Urinary bladder (tissue), 4 donors: ENCODE measurements around the gene PACS1. TPM values are rescaled to one million over a fixed set of nuclear protein-coding genes. Genes with fewer than 3 reads are reported as not detected.

ENCODE experiments used
- DNase-seq: peaks from one replicate; pipeline ENCODE4 v3.0.0-alpha.2; 2015; ENCODE audit errors: extremely low spot score
- H3K27ac ChIP-seq: one replicate; pipeline ENCODE4 v1.5.1; 2013; ENCODE audit warnings: low read depth, mild to moderate bottlenecking, moderate library complexity
- H3K36me3 ChIP-seq: one replicate; pipeline ENCODE4 v1.6.1; 2013; ENCODE audit warnings: mild to moderate bottlenecking, moderate library complexity; ENCODE audit not compliant: insufficient read depth
- H3K4me1 ChIP-seq: one replicate; pipeline ENCODE4 v1.6.1; 2013; ENCODE audit warnings: mild to moderate bottlenecking, moderate library complexity; ENCODE audit not compliant: insufficient read depth
- H3K4me3 ChIP-seq: one replicate; pipeline ENCODE4 v1.5.1; 2013; ENCODE audit warnings: low read depth, low read length
- WGBS: extraction: QIAGEN DNeasy Blood & Tissue Kit; methylation state at CpG from one replicate; pipeline ENCODE4 v1.1.7; 2013; 5-methylcytosine and 5-hydroxymethylcytosine counted together
- polyA plus RNA-seq: library from polyadenylated mRNA; stranded (reverse); fragments of 200-250 nt; gene quantifications from one replicate; pipeline ENCODE4 v1.2.3, GENCODE V29; 2013
- total RNA-seq: library from RNA; depleted of rRNA; stranded (reverse); fragments of >200 nt; gene quantifications from one replicate; pipeline ENCODE4 v1.2.3, GENCODE V29; 2014
- donor health status: healthy with polysubstance abuse.
- donor health status: healthy.

Gene PACS1
- total and polyA plus RNA-seq, 2 donors: 41.3 to 42.3 TPM

GRCh38 chr11:66289548-66290329 is 219.7 kb downstream of the PACS1 start:
- no peaks in the 10 kb centered on the region for H3K4me1 ChIP-seq
- H3K36me3 ChIP-seq: no peaks in the 10 kb centered on the region
- H3K27ac ChIP-seq: peak overlapping the region; percentile 85
- 9% methylated on average over 36 of the region's 36 CpGs for WGBS
- DNase-seq: no peak
- peak overlapping the region; percentile 40 for H3K4me3 ChIP-seq

GRCh38 chr11:66290330-66290621 is 220.2 kb downstream of the PACS1 start:
- no peak overlapping the region for H3K4me3 ChIP-seq
- WGBS: 67% methylated on average over 2 of the region's 2 CpGs

DNA sequence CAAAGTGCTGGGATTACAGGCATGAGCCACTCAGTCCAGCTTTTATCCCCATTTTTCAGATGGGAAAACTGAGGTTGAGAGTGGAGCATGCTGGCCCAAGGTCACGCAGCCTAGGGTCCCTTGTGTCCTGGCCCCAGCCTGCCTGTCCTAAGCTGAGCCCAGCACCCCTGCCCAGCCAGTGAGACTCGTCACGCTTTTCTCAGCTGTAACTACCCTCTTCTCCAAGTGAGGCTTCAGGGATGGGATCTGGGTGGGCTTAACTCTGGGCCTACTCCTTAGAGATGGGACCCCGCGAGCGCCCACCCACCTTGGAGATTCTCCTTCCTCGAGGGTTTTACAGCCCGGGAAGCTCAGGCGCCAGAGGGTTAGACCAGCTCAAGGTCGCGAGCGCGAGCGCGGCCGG is 221.2 kb downstream of the PACS1 start:
- H3K4me3 ChIP-seq: peak overlapping the region; percentile 31
- WGBS: 16% methylated on average over 16 of the region's 16 CpGs

More at GRCh38 chr11:66290330-66290621, 220.2 kb downstream of the PACS1 start:
- no peaks in the 10 kb centered on the region for H3K4me1 ChIP-seq
- DNase-seq: no peak
- H3K27ac ChIP-seq: no peak overlapping the region
- H3K36me3 ChIP-seq: no peaks in the 10 kb centered on the region

GRCh38 chr11:66291706-66292542 is 221.9 kb downstream of the PACS1 start, which contains the start of gene TMEM151A:
Gene TMEM151A (plus strand): TSS chr11:66291894. CDS start chr11:66292014, 120 bp downstream.
- Histone ChIP-seq H3K36me3 (no peaks in the 10 kb centered on the region), H3K27ac (no peak within 1 kb of the TSS), H3K4me1 (no peaks in the 10 kb centered on the region), H3K4me3 (peak within 1 kb of the TSS; percentile 31)
- 3% methylated on average over 95 of the region's 95 CpGs for WGBS
- DNase-seq: no peak

More for the DNA sequence above, 221.2 kb downstream of the PACS1 start:
- no peak for DNase-seq
- H3K36me3 ChIP-seq: no peaks in the 10 kb centered on the region
- no peaks in the 10 kb centered on the region for H3K4me1 ChIP-seq
- H3K27ac ChIP-seq: no peak overlapping the region

GRCh38 chr11:66292543-66293332 is 222.7 kb downstream of the PACS1 start:
- DNase-seq: no peak
- no peak overlapping the region for H3K27ac ChIP-seq
- no peaks in the 10 kb centered on the region for H3K36me3 ChIP-seq
- H3K4me1 ChIP-seq: no peaks in the 10 kb centered on the region
- H3K4me3 ChIP-seq: no peak overlapping the region
- 55% methylated on average over 17 of the region's 17 CpGs for WGBS

DNA sequence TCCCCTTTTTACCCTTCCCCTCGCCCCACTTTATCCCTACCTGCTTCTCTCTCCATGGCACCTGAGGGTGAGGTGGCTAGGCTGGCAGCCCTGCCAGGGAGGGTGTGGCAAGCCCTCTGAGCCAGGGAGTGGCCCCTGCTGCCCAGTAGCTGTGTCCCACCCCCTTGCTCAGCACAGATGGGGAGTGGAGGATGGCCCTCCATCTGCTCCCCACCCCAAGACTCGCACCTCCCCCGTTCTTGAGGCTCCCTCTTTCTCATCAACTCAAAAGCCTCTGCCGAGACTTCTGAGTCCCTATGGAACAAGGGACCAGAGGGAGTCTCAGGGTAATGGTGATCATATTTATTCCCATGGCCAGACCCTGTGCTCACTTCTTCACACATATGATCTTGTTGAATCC is 223.3 kb downstream of the PACS1 start:
- H3K4me1 ChIP-seq: no peaks in the 10 kb centered on the region
- no peaks in the 10 kb centered on the region for H3K36me3 ChIP-seq
- 69% methylated on average over 4 of the region's 4 CpGs for WGBS
- no peak overlapping the region for H3K4me3 ChIP-seq
- no peak overlapping the region for H3K27ac ChIP-seq
- DNase-seq: no peak

DNA sequence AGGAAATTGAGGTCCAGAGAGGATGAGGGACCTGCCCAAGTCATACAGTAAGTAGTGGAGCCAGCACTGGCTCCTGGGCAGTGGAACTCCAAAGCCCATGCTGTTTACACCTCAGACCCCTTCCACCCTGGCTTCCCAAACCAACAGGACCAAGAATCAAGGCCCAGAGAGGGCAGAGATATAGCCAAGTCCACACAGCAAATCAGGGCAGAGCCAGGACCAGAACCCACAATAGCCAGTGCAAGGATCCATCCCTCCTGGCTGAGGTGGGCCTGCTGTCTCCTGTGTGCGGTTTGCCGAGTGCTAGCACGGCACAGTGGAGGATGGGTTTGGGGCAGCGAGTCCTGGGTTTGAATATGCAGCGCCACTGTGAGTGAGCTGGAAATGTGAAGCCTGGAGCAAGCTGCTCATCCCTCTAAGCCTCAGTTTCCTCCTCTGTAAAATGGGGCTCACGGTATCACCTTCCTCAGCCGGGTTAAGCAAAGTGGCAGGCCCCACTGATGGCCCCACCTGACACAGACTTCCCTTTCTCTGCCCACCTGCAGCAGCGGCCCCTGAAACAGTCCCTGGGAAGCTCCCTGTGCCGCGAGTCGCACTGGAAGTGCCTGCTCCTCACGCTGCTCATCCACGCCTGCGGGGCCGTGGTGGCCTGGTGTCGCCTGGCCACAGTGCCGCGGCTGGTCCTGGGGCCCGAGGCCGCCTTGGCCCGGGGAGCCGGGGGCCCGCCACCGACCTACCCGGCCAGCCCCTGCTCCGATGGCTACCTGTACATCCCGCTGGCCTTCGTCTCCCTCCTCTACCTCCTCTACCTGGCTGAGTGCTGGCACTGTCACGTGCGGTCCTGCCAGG is 223.9 kb downstream of the PACS1 start:
- 81% methylated on average over 30 of the region's 30 CpGs for WGBS
- Histone ChIP-seq H3K4me3 (no peak overlapping the region), H3K36me3 (no peaks in the 10 kb centered on the region), H3K27ac (no peak overlapping the region), H3K4me1 (no peaks in the 10 kb centered on the region)
- DNase-seq: no peak

Other genes starting within 250 kb of the PACS1 start
- 0.85 TPM for gene SNX32, start 236.3 kb upstream of the PACS1 start, total RNA-seq
- 2.0 TPM for gene SNX32, start 236.3 kb upstream of the PACS1 start, polyA plus RNA-seq
- 231 TPM for gene CFL1, start 212.1 kb upstream of the PACS1 start, total RNA-seq
- gene CFL1, start 212.1 kb upstream of the PACS1 start, polyA plus RNA-seq: 728 TPM
- gene MUS81, start 209.8 kb upstream of the PACS1 start, total RNA-seq: 38.2 TPM
- 65.4 TPM for gene MUS81, start 209.8 kb upstream of the PACS1 start, polyA plus RNA-seq
- 43.3 TPM for gene EFEMP2, start 197.5 kb upstream of the PACS1 start, total RNA-seq
- 120 TPM for gene EFEMP2, start 197.5 kb upstream of the PACS1 start, polyA plus RNA-seq
- gene CTSW, start 190.4 kb upstream of the PACS1 start, total RNA-seq: 2.7 TPM
- gene CTSW, start 190.4 kb upstream of the PACS1 start, polyA plus RNA-seq: 0.98 TPM
- 60.7 TPM for gene FIBP, start 181.8 kb upstream of the PACS1 start, total RNA-seq
- 64.0 TPM for gene FIBP, start 181.8 kb upstream of the PACS1 start, polyA plus RNA-seq
- gene CCDC85B, start 179.6 kb upstream of the PACS1 start, total RNA-seq: 6.9 TPM
- gene CCDC85B, start 179.6 kb upstream of the PACS1 start, polyA plus RNA-seq: 84.1 TPM
- not detected for gene FOSL1, start 169.9 kb upstream of the PACS1 start, total RNA-seq
- 7.5 TPM for gene FOSL1, start 169.9 kb upstream of the PACS1 start, polyA plus RNA-seq
- gene C11orf68, start 151.2 kb upstream of the PACS1 start, total RNA-seq: 11.8 TPM
- 65.9 TPM for gene C11orf68, start 151.2 kb upstream of the PACS1 start, polyA plus RNA-seq
- 36.7 TPM for gene DRAP1, start 150.8 kb upstream of the PACS1 start, total RNA-seq
- gene DRAP1, start 150.8 kb upstream of the PACS1 start, polyA plus RNA-seq: 111 TPM
- not detected for gene TSGA10IP, start 124.8 kb upstream of the PACS1 start, total RNA-seq
- gene TSGA10IP, start 124.8 kb upstream of the PACS1 start, polyA plus RNA-seq: 0.09 TPM
- gene SART1, start 108.5 kb upstream of the PACS1 start, total RNA-seq: 18.9 TPM
- 47.2 TPM for gene SART1, start 108.5 kb upstream of the PACS1 start, polyA plus RNA-seq
- gene EIF1AD, start 68.1 kb upstream of the PACS1 start, total RNA-seq: 15.6 TPM
- 26.3 TPM for gene EIF1AD, start 68.1 kb upstream of the PACS1 start, polyA plus RNA-seq
- 8.6 TPM for gene BANF1, start 67.8 kb upstream of the PACS1 start, total RNA-seq
- 181 TPM for gene BANF1, start 67.8 kb upstream of the PACS1 start, polyA plus RNA-seq
- 0.58 TPM for gene CST6, start 58.3 kb upstream of the PACS1 start, total RNA-seq
- gene CST6, start 58.3 kb upstream of the PACS1 start, polyA plus RNA-seq: 0.37 TPM
- not detected for gene CATSPER1, start 43.8 kb upstream of the PACS1 start, total RNA-seq
- 0.35 TPM for gene CATSPER1, start 43.8 kb upstream of the PACS1 start, polyA plus RNA-seq
- gene GAL3ST3, start 21.1 kb upstream of the PACS1 start, total RNA-seq: 0.42 TPM
- gene GAL3ST3, start 21.1 kb upstream of the PACS1 start, polyA plus RNA-seq: not detected
- 77.2 TPM for gene SF3B2, start 17.9 kb upstream of the PACS1 start, total RNA-seq
- gene SF3B2, start 17.9 kb upstream of the PACS1 start, polyA plus RNA-seq: 142 TPM
- gene KLC2, start 187.4 kb downstream of the PACS1 start, total RNA-seq: 9.5 TPM
- gene KLC2, start 187.4 kb downstream of the PACS1 start, polyA plus RNA-seq: 39.2 TPM
- gene RAB1B, start 198.4 kb downstream of the PACS1 start, total RNA-seq: 34.3 TPM
- 190 TPM for gene RAB1B, start 198.4 kb downstream of the PACS1 start, polyA plus RNA-seq
- 1.1 TPM for gene CNIH2, start 207.9 kb downstream of the PACS1 start, total RNA-seq
- 0.24 TPM for gene CNIH2, start 207.9 kb downstream of the PACS1 start, polyA plus RNA-seq
- gene YIF1A, start 218.9 kb downstream of the PACS1 start, total RNA-seq: 62.0 TPM
- 84.7 TPM for gene YIF1A, start 218.9 kb downstream of the PACS1 start, polyA plus RNA-seq
- gene TMEM151A, start 221.6 kb downstream of the PACS1 start, total RNA-seq: 0.32 TPM
- 0.15 TPM for gene TMEM151A, start 221.6 kb downstream of the PACS1 start, polyA plus RNA-seq
- 28.7 TPM for gene CD248, start 246.8 kb downstream of the PACS1 start, total RNA-seq
- gene CD248, start 246.8 kb downstream of the PACS1 start, polyA plus RNA-seq: 66.5 TPM